ENCODE measurements around the gene ROBO1. TPM values are rescaled to one million over a fixed set of nuclear protein-coding genes. Genes with fewer than 3 reads are reported as not detected.

Gene ROBO1
- total and polyA plus RNA-seq, 2 of the 13 experiments (the other 11 are each of a cell fraction or from before 2014, with no cell fraction given), result 52.2 to 71.0 TPM

- TF ChIP-seq, protein P1, sequence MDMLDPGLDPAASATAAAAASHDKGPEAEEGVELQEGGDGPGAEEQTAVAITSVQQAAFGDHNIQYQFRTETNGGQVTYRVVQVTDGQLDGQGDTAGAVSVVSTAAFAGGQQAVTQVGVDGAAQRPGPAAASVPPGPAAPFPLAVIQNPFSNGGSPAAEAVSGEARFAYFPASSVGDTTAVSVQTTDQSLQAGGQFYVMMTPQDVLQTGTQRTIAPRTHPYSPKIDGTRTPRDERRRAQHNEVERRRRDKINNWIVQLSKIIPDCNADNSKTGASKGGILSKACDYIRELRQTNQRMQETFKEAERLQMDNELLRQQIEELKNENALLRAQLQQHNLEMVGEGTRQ (IDR thresholded peaks at IDR 0.05; ENCODE audit: low read depth, low read length), result no peak
- TF ChIP-seq, protein P1 (CRISPR knock-in tag; IDR thresholded peaks at IDR 0.05; ENCODE audit: borderline replicate concordance), result no peak
- TF ChIP-seq ZBTB10 (CRISPR knock-in tag; IDR thresholded peaks at IDR 0.05; ENCODE audit: borderline replicate concordance) (no peak), MTF2 (CRISPR knock-in tag; IDR thresholded peaks at IDR 0.05; ENCODE audit: borderline replicate concordance) (no peak), SP1 (IDR thresholded peaks at IDR 0.05) (no peak), SP1 (CRISPR knock-in tag; IDR thresholded peaks at IDR 0.05) (no peak), ATM (IDR thresholded peaks at IDR 0.05; ENCODE audit: borderline replicate concordance) (no peak), ZNF274 (CRISPR knock-in tag; IDR thresholded peaks at IDR 0.05) (no peak), THAP9 (CRISPR knock-in tag; IDR thresholded peaks at IDR 0.05; ENCODE audit: borderline replicate concordance) (no peak), MEF2D (CRISPR knock-in tag; IDR thresholded peaks at IDR 0.05) (no peak), XBP1 (CRISPR knock-in tag; IDR thresholded peaks at IDR 0.05) (no peak), TAF15 (IDR thresholded peaks at IDR 0.05; ENCODE audit: low read depth, low read length, poor library complexity, severe bottlenecking) (no peak), ZNF143 (CRISPR knock-in tag; IDR thresholded peaks at IDR 0.05) (no peak), PITX1 (CRISPR knock-in tag; IDR thresholded peaks at IDR 0.05) (0 out of 2 replicates have a peak, but pooled peaks have one; percentile 48), ATF3 (CRISPR knock-in tag; IDR thresholded peaks at IDR 0.05) (no peak), NFRKB (IDR thresholded peaks at IDR 0.05) (no peak)
- TF ChIP-seq, protein P2, sequence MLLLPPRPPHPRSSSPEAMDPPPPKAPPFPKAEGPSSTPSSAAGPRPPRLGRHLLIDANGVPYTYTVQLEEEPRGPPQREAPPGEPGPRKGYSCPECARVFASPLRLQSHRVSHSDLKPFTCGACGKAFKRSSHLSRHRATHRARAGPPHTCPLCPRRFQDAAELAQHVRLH (CRISPR knock-in tag; IDR thresholded peaks at IDR 0.05; ENCODE audit: borderline replicate concordance, low read depth), result no peak
- TF ChIP-seq, protein P3, sequence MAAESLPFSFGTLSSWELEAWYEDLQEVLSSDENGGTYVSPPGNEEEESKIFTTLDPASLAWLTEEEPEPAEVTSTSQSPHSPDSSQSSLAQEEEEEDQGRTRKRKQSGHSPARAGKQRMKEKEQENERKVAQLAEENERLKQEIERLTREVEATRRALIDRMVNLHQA (CRISPR knock-in tag; IDR thresholded peaks at IDR 0.05), result no peak
- TF ChIP-seq, protein P4, sequence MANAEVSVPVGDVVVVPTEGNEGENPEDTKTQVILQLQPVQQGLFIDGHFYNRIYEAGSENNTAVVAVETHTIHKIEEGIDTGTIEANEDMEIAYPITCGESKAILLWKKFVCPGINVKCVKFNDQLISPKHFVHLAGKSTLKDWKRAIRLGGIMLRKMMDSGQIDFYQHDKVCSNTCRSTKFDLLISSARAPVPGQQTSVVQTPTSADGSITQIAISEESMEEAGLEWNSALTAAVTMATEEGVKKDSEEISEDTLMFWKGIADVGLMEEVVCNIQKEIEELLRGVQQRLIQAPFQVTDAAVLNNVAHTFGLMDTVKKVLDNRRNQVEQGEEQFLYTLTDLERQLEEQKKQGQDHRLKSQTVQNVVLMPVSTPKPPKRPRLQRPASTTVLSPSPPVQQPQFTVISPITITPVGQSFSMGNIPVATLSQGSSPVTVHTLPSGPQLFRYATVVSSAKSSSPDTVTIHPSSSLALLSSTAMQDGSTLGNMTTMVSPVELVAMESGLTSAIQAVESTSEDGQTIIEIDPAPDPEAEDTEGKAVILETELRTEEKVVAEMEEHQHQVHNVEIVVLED (CRISPR knock-in tag; IDR thresholded peaks at IDR 0.05; ENCODE audit: borderline replicate concordance), result no peak
Observed at GRCh38 chr3:78872195-78872594, 895.6 kb downstream of the ROBO1 start (continued).
